HFF-Myc (cell line): ENCODE results near the gene EHD4.

Experiments used
- DNase-seq: peaks from one replicate; pipeline ENCODE4 v3.0.0-alpha.2; 2011; ENCODE audit warnings: low read depth; ENCODE audit errors: extremely low read depth
- H3K4me3 ChIP-seq: replicated peaks from 2 replicates; pipeline ENCODE4 v1.5.1; 2011; ENCODE audit warnings: low read depth, mild to moderate bottlenecking, control low read depth, low read length
- TF ChIP-seq, protein P1 (sequence below): IDR thresholded peaks from 2 replicates; pipeline ENCODE4 v1.5.1; 2012; ENCODE audit warnings: mild to moderate bottlenecking, low read depth, low read length, control low read depth; ENCODE audit errors: missing control alignments

EHD4 gene

GRCh38 chr15:41866263-41866703, 106.1 kb downstream of the EHD4 start:
- TF ChIP-seq, protein P1, sequence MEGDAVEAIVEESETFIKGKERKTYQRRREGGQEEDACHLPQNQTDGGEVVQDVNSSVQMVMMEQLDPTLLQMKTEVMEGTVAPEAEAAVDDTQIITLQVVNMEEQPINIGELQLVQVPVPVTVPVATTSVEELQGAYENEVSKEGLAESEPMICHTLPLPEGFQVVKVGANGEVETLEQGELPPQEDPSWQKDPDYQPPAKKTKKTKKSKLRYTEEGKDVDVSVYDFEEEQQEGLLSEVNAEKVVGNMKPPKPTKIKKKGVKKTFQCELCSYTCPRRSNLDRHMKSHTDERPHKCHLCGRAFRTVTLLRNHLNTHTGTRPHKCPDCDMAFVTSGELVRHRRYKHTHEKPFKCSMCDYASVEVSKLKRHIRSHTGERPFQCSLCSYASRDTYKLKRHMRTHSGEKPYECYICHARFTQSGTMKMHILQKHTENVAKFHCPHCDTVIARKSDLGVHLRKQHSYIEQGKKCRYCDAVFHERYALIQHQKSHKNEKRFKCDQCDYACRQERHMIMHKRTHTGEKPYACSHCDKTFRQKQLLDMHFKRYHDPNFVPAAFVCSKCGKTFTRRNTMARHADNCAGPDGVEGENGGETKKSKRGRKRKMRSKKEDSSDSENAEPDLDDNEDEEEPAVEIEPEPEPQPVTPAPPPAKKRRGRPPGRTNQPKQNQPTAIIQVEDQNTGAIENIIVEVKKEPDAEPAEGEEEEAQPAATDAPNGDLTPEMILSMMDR: no peak
- no peak overlapping the region for H3K4me3 ChIP-seq
- DNase-seq: no peak

DNA sequence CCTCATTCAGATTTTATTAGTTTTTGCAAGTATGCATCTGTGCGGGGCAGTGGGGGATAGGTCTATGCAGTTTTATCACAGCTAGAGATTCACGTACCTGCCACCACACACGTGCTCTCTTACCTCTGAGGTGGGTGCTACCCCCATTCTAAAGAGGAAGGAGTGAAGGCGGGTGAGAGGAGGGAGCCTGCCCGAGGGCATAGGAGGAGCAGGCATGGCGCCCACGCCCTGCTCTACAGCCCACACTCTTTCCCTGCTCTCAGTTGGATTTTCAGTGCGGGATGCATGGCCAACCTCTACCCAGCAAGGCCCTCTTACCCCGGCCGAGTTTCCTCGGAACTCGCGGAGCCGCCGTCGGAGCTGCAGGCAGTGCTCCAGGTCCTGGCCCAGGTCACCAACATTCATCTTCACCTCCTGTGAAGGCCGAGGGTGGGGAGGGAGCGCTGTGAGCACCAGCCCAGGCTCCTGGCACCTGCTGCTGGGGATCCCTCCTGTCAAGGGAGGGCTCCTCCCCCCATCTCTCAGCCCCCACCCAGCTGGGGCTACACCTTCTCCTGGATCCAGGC, 106.8 kb downstream of the EHD4 start:
- no peak overlapping the region for H3K4me3 ChIP-seq
- no peak for DNase-seq
- TF ChIP-seq, protein P1: no peak

GRCh38 chr15:41862515-41863116, 109.7 kb downstream of the EHD4 start:
- no peak for DNase-seq
- no peak overlapping the region for H3K4me3 ChIP-seq
- TF ChIP-seq, protein P1: no peak

GRCh38 chr15:41861736-41862356, 110.5 kb downstream of the EHD4 start:
- TF ChIP-seq, protein P1: no peak
- H3K4me3 ChIP-seq: no peak overlapping the region
- DNase-seq: no peak

- TF ChIP-seq, protein P1: no peak
These were observed 112.1 kb downstream of the EHD4 start for GRCh38 chr15:41860049-41860828.

GRCh38 chr15:41858756-41859155, 113.6 kb downstream of the EHD4 start:
- DNase-seq: no peak
- TF ChIP-seq, protein P1: no peak
- H3K4me3 ChIP-seq: no peak overlapping the region

More at GRCh38 chr15:41860049-41860828, 112.1 kb downstream of the EHD4 start:
- DNase-seq: no peak
- no peak overlapping the region for H3K4me3 ChIP-seq
